HG02973 (cell line): ENCODE measurements around the gene COL23A1.
"Not testable (repeated sequence)": the region's sequence is repeated elsewhere in the genome, so short reads cannot be mapped to it uniquely, and the experiment has no call there.

Experiments
- ATAC-seq: cut with Tn5 transposase; IDR thresholded peaks from one replicate; pipeline ENCODE4 v1.9.1; 2021; ENCODE audit warnings: moderate library complexity; ENCODE audit not compliant: unreplicated experiment

Gene COL23A1

GRCh38 chr5:178383919-178384815 is 206.0 kb downstream of the COL23A1 start:
- ATAC-seq = no peak

- no peak for ATAC-seq
These were observed 206.8 kb downstream of the COL23A1 start for GRCh38 chr5:178383301-178383918.

- ATAC-seq = no peak
These were observed 207.4 kb downstream of the COL23A1 start for GRCh38 chr5:178382754-178383164.

GRCh38 chr5:178381921-178382695 is 208.1 kb downstream of the COL23A1 start:
- ATAC-seq = no peak

GRCh38 chr5:178381206-178381605 is 209.0 kb downstream of the COL23A1 start:
- no peak for ATAC-seq

- no peak for ATAC-seq
These were observed 209.6 kb downstream of the COL23A1 start for GRCh38 chr5:178380541-178381074.

GRCh38 chr5:178380086-178380485 is 210.1 kb downstream of the COL23A1 start:
- no peak for ATAC-seq

- ATAC-seq = no peak
These were observed 211.4 kb downstream of the COL23A1 start for GRCh38 chr5:178378527-178379484.

- ATAC-seq = no peak
These were observed 212.5 kb downstream of the COL23A1 start for GRCh38 chr5:178377583-178378270.

GRCh38 chr5:178376921-178377582 is 213.1 kb downstream of the COL23A1 start:
- ATAC-seq = no peak

- ATAC-seq = no peak
These were observed 214.8 kb downstream of the COL23A1 start for GRCh38 chr5:178375348-178375747.

GRCh38 chr5:178373711-178374110 is 216.5 kb downstream of the COL23A1 start:
- ATAC-seq = no peak

- no peak for ATAC-seq
These were observed 218.0 kb downstream of the COL23A1 start for GRCh38 chr5:178372142-178372571.

- no peak for ATAC-seq
These were observed 218.7 kb downstream of the COL23A1 start for GRCh38 chr5:178371362-178372111.

- ATAC-seq = no peak
These were observed 220.1 kb downstream of the COL23A1 start for GRCh38 chr5:178370102-178370501.

- not testable (repeated sequence) for ATAC-seq
These were observed 220.7 kb downstream of the COL23A1 start for GRCh38 chr5:178369469-178369868.

- no peak for ATAC-seq
These were observed 221.4 kb downstream of the COL23A1 start for GRCh38 chr5:178368716-178369300.

GRCh38 chr5:178368274-178368673 is 221.9 kb downstream of the COL23A1 start:
- no peak for ATAC-seq
